NCI-H2029 treated with DMSO at 0.1 percent for 48 hours (cell line): Measurements from ENCODE around the gene DIP2C.
"Not testable (repeated sequence)": the region's sequence is repeated elsewhere in the genome, so short reads cannot be mapped to it uniquely, and the experiment has no call there.

Experiments
- DNase-seq: peaks from one replicate; lab custom pipeline; 2025; lab: John Stamatoyannopoulos, UW

The DIP2C gene

DNA sequence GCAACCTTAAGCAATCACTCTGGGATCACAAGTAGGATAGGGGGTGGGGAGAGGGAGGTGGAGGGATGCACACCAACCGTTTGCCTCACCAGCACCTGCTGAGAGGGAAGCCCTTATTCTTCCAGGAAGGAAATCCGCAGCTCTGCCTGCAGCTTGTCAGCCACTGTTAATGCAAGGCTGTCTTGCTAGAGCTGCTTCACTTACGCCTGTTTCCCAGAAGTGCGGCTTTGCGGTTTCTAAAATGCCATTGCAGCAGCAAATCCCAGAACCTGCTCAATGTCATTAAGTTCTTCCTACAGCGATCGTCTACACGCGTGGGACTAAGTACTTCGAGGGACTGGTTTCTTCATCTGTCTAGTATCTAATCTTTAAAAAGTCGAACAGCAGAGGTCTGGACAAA is 363.1 kb downstream of the DIP2C start:
- no peak for DNase-seq

DNA sequence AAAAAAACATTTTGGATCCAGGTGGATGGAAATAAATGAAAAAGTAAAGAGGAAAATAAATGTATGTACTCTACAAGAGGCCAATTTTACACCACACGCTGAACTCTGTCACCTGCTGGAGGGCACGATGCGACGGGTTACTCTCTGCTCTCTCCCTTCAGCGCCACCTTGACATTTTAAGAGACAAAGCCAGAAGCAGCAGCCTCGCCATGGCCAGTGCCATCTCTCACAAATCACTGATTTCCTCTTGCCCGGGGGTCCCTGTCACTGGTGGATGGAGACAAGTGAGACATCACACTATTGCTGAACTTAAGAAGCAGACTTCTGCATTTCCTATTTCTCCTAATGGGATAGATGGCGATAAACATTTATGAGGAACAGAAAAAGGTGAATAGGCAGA is 364.2 kb downstream of the DIP2C start:
- DNase-seq, result no peak

- DNase-seq, result no peak
Observed at GRCh38 chr10:324593-324992, 364.9 kb downstream of the DIP2C start.

GRCh38 chr10:323651-324293 is 365.7 kb downstream of the DIP2C start:
- no peak for DNase-seq

- not testable (repeated sequence) for DNase-seq
Observed at GRCh38 chr10:323046-323445, 366.4 kb downstream of the DIP2C start.

GRCh38 chr10:320771-321170 is 368.7 kb downstream of the DIP2C start:
- DNase-seq, result no peak

GRCh38 chr10:317926-318325 is 371.5 kb downstream of the DIP2C start:
- no peak for DNase-seq

DNA sequence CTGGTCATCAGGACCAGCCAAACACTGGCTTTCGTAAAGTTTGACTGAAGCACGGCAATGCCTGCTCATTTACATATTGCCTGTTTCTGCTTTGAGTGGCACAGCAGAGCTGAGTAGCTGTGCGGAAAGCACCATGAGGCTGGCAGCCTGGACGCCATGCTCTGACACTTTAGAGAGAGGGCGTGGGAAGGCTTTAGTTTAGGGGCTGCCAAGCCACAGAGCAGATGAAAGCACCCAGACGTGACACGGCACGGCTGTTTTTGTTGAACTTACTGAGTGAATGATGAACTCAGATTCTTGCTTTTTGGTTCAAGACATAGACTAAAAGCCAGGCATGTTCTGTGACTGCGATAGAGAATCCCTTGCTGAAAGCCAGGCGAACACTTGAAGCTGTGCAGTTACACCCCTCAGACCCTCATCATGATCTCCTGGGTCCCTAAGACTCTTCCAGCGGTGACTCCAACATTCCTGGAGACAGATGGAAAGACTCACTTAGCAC is 372.1 kb downstream of the DIP2C start:
- no peak for DNase-seq

- no peak for DNase-seq
Observed at GRCh38 chr10:316390-316789, 373.1 kb downstream of the DIP2C start.

GRCh38 chr10:314871-315270 is 374.6 kb downstream of the DIP2C start:
- no peak for DNase-seq

- DNase-seq, result no peak
Observed at GRCh38 chr10:314381-314780, 375.1 kb downstream of the DIP2C start.

GRCh38 chr10:311901-312665 is 377.4 kb downstream of the DIP2C start:
- DNase-seq, result no peak

DNA sequence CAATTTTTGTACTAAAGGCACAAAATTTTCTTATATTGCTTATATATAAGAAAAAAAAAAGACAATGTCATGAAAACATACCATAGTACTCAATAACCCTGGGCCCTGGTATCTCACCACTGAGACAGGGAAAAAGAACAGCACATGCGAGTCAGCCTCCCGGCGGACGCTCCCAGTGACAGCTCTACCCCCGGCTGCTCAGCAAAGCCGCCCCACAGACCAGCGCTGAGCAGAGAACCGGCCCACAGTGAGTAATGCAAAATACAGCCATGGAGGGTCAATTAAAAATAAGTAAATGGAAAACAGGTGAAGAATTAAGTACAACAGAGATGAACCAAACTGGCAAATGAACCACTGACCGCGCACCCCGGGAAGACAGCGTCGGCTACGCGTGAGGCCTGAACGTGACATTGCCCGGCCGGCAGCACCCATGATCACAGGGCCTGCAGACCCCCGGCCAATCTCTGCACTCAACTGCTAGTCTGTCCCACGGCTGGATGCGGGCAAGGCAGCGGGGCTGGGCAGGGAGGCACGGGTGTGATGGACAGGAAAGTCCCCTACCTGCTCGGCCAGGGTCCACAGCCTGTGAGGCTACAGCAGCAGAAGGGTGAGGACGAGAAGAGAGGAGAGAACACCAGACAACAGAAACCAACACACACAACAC is 378.4 kb downstream of the DIP2C start:
- no peak for DNase-seq

- no peak for DNase-seq
Observed at GRCh38 chr10:310371-310770, 379.1 kb downstream of the DIP2C start.

DNA sequence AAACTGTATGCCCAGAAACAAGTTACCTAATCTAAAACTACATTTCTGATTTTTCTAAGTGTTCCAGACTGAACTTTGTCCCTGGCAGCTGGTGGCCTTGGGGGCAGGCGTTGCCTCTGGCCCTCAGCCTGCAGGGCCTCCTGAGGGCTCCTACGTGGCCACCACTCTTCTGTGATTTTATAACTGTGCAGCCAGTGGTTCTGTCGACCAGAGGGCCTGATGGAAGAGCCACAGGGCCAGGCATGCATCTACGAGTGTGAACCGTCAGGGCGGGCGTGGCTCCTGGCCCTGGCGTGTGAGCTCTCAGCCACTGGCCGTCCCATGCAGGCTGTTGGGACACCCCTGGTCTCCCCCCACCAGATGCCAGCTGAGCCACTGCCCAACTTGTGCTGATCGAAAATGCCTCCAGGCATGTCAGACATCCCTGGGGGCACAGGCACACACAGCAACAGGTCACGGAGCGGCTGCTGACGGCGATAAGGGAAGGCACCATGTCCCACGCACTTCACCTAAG is 380.8 kb downstream of the DIP2C start:
- no peak for DNase-seq

DNA sequence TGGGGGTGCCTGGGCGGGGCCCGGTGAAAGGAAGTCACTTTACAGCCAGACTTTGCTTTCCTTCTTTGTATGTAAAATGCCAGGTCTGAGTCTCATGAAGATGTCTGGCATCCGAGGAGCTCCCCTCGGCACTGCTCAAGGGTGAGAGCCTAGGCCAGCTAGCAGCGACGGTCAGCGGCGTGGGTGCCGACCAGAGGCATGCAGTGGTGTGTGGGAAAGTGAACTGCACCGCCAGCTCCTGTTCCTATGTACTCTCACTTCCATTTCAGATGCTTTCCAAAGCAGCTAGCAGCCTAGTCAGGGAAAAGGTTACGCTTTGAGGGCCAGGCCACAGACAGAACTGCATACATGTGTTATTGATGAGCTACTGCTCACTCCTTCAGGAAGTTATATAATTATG is 381.4 kb downstream of the DIP2C start:
- no peak for DNase-seq

GRCh38 chr10:307659-308058 is 381.8 kb downstream of the DIP2C start:
- no peak for DNase-seq

- no peak for DNase-seq
Observed at GRCh38 chr10:306675-307185, 382.7 kb downstream of the DIP2C start.

DNA sequence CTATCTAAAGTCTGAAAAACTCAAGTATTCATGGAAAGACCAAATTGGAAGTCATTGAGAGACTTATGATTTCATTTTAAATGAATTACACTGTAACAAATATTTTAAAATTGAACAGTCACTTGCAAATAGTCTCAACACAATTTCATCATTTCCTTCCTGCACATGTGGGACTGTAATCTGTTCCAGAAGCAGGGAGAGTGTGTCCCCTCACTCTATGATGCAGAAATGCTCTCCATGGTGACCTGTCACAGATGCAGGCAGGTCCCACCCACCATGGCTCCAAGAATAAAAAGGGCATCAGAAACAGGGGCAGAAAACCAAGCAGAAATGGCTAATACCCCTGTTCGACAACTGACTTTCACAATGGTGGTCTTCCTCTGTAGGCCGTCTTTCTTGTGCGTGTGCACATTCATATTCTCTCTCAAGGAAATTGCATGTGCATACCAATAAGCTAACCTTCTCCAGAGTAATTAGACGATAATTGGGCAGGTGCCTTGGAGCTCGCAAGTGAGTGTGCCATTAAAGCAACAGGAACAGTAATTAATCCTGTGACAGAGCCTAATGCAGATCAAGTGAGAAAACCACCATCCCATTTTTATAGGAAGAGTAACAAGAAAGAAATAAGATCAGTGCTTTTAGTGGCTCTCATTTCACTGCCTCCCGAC is 383.3 kb downstream of the DIP2C start:
- DNase-seq, result no peak

DNA sequence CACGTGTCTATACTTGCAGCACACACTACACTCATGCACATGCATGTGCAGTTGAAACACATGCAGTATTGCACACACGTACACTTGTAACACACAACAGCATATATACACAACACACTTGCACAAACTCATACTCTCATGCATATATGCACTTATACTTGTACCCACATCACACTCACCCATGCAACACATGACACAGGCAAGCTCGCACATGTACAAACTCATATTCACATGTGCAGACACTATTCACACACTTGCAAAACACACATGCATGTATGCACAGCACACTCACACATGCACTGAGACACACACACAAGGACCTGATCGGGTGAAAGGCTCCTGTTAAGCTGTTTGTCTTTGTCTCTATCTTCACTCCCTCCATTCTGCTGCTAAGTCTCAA is 384.4 kb downstream of the DIP2C start:
- no peak for DNase-seq

DNA sequence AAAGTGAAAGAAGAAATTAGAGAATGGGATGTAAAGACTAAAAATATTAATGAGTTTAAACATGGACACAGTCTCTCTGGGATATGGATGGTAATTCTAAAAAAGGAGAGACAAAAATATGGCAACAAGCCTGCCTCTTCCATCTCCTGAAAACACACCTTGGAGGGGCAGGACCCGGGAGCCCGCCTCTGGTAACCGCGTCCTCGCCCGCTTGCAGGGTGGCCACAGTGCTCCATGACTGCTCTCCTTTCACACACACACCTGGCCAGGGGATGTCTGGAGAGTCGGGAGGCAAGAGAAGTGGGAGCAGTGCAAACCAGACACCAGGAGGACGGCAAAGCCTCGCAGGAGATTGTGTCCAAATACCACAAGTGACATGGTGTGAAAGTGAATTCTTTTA is 387.9 kb downstream of the DIP2C start:
- no peak for DNase-seq

- DNase-seq, result not testable (repeated sequence)
Observed at GRCh38 chr10:300580-300979, 388.9 kb downstream of the DIP2C start.
